T-cell (primary cell): Measurements from ENCODE around the gene GTF2I. TPM values are rescaled to one million over a fixed set of nuclear protein-coding genes. Genes with fewer than 3 reads are reported as not detected.

ENCODE experiments used
- ATAC-seq, 4 experiments: fragments of 200-7000 bp in 3 of 4; fragments of 150-1000 bp in 1 of 4; cut with Tn5 transposase; replicated peaks in 1 of 4; 1 replicate in 3 of 4; 2 replicates in 1 of 4; pipeline ENCODE4 v1.10.0; 2021; ENCODE audit warnings: moderate library complexity in 3 of 4, mild to moderate bottlenecking in 2 of 4, moderate number of reproducible peaks in 1 of 4
- CTCF ChIA-PET, 2 donors: fragments of 300-600 bp; sonication (Branson Sonifier 250); formaldehyde crosslinking; loops; one replicate each; lab custom pipeline; 2022; ENCODE audit warnings: antibody characterized with exemption in 2 of 2; lab: Charles Lee
- POLR2A ChIA-PET, 2 donors: fragments of 300-600 bp; sonication (Branson Sonifier 250); formaldehyde crosslinking; loops; one replicate each; lab custom pipeline; 2022; ENCODE audit warnings: antibody characterized with exemption in 2 of 2; lab: Charles Lee
- DNase-seq, 35 experiments: peaks; one replicate each; pipeline versions ENCODE4 v3.0.0 to v3.0.0-alpha.2; 2013 to 2023
- H3K27ac ChIP-seq: one replicate; pipeline ENCODE4 v1.5.1; 2013; ENCODE audit warnings: low read length
- H3K27me3 ChIP-seq, 2 experiments: replicated peaks in 1 of 2; 1 replicate in 1 of 2; 2 replicates in 1 of 2; pipeline versions ENCODE4 v1.6.1 to v1.7.0; 2013; ENCODE audit warnings: low read length in 1 of 2, mixed read lengths in 1 of 2; ENCODE audit not compliant: control insufficient read depth in 2 of 2, insufficient read depth in 2 of 2; ENCODE audit errors: extremely low read depth in 1 of 2
- H3K36me3 ChIP-seq, 2 donors: 1 replicate in 1 of 2; 2 replicates in 1 of 2; pipeline versions ENCODE4 v1.6.1 to v1.7.0; 2013; ENCODE audit warnings: low read length in 1 of 2; ENCODE audit not compliant: control insufficient read depth in 2 of 2, insufficient read depth in 1 of 2; ENCODE audit errors: extremely low read depth in 1 of 2
- H3K4me1 ChIP-seq, 2 experiments: 1 replicate in 1 of 2; 2 replicates in 1 of 2; pipeline versions ENCODE4 v1.6.1 to v1.7.0; 2013; ENCODE audit warnings: low read length in 2 of 2, mixed read lengths in 1 of 2; ENCODE audit not compliant: insufficient read depth in 2 of 2, control insufficient read depth in 1 of 2; ENCODE audit errors: extremely low read depth in 1 of 2
- H3K4me3 ChIP-seq, 2 donors: 1 replicate in 1 of 2; 2 replicates in 1 of 2; pipeline versions ENCODE4 v1.5.1 to v1.7.0; 2013; ENCODE audit warnings: mild to moderate bottlenecking in 2 of 2, low read length in 1 of 2, moderate library complexity in 1 of 2; ENCODE audit not compliant: control insufficient read depth in 1 of 2; ENCODE audit errors: extremely low read depth in 1 of 2
- H3K9me3 ChIP-seq: 2 replicates; pipeline ENCODE4 v1.7.0; 2013
- H3K27ac Mint-ChIP-seq, 2 donors: one replicate each; pipeline ENCODE4 v1.8.0; 2020 to 2021; ENCODE audit warnings: mild to moderate bottlenecking in 2 of 2, mixed read lengths in 2 of 2
- H3K27me3 Mint-ChIP-seq, 2 donors: one replicate each; pipeline ENCODE4 v1.8.0; 2021 to 2022; ENCODE audit warnings: mixed read lengths in 2 of 2
- H3K36me3 Mint-ChIP-seq: one replicate; pipeline ENCODE4 v1.8.0; 2021; ENCODE audit warnings: mixed read lengths
- H3K4me1 Mint-ChIP-seq, 3 donors: one replicate each; pipeline ENCODE4 v1.8.0; 2020 to 2022; ENCODE audit warnings: mixed read lengths in 3 of 3, mild to moderate bottlenecking in 1 of 3
- H3K4me3 Mint-ChIP-seq, 3 donors: one replicate each; pipeline ENCODE4 v1.8.0; 2020 to 2022; ENCODE audit warnings: mild to moderate bottlenecking in 3 of 3, mixed read lengths in 3 of 3, moderate library complexity in 3 of 3
- H3K9me3 Mint-ChIP-seq, 3 donors: one replicate each; pipeline ENCODE4 v1.8.0; 2020 to 2022; ENCODE audit warnings: mixed read lengths in 3 of 3
- WGBS: methylation state at CpG from one replicate; pipeline ENCODE4 v1.1.5; 2013; ENCODE audit warnings: missing lambda C conversion rate; ENCODE audit not compliant: insufficient coverage; 5-methylcytosine and 5-hydroxymethylcytosine counted together
- total RNA-seq, 35 experiments: library from RNA in 6 of 35; stranded (reverse) in 6 of 35; fragments of 120-200 nt in 1 of 35; gene quantifications; one replicate each; pipeline versions ENCODE4 v1.2.1 to v1.2.4 and lab custom pipeline; 2013 to 2026

Gene GTF2I
- total RNA-seq, 5 donors from 2014 or later (not counting 1 experiment from before 2014, with no cell fraction given): 155 to 196 (median 166) TPM

DNA sequence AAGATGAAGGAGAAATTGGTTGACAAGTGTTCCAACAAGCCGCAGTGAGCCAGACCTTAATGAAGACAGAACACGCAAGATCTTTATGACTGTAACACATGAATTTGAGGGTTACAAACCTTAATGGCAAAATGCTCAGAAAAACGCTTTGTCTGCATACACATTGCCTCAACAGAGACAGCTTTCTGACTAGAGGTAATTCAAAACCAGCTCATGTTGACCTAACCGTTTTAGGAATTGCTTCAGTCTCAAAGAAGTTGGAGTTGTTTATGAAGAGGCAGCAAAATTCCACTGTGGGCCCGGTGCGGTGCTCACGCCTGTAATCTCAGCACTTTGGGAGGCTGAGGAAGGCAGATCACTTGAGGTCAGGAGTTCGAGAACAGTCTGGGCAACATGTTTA, 2.2 kb upstream of the GTF2I start:
- H3K36me3 Mint-ChIP-seq: peaks cover 3% of the 10 kb centered on the region
- no peak overlapping the region for H3K27ac ChIP-seq
- no peaks in the 10 kb centered on the region for H3K27me3 Mint-ChIP-seq
- no peak overlapping the region for H3K4me3 ChIP-seq
- H3K9me3 Mint-ChIP-seq: no peaks in the 10 kb centered on the region
- no peaks in the 10 kb centered on the region for H3K9me3 ChIP-seq
- ChIA-PET POLR2A (no interaction called here), CTCF (no interaction called here)
- peak overlapping the region; percentile 87 to 89 for H3K27ac Mint-ChIP-seq
- H3K27me3 ChIP-seq: no peaks in the 10 kb centered on the region
- 100% methylated on average over 2 of the region's 8 CpGs for WGBS
- peaks cover 43 to 47% (median 46%) of the 10 kb centered on the region in 3 donors for H3K4me1 Mint-ChIP-seq
- peaks cover 11 to 34% of the 10 kb centered on the region in 2 experiments for H3K4me1 ChIP-seq
- H3K4me3 Mint-ChIP-seq: peak overlapping the region; percentile 85 to 87 (median 86)
- DNase-seq: no peak
- ATAC-seq: no peak
- no peaks in the 10 kb centered on the region for H3K36me3 ChIP-seq

DNA sequence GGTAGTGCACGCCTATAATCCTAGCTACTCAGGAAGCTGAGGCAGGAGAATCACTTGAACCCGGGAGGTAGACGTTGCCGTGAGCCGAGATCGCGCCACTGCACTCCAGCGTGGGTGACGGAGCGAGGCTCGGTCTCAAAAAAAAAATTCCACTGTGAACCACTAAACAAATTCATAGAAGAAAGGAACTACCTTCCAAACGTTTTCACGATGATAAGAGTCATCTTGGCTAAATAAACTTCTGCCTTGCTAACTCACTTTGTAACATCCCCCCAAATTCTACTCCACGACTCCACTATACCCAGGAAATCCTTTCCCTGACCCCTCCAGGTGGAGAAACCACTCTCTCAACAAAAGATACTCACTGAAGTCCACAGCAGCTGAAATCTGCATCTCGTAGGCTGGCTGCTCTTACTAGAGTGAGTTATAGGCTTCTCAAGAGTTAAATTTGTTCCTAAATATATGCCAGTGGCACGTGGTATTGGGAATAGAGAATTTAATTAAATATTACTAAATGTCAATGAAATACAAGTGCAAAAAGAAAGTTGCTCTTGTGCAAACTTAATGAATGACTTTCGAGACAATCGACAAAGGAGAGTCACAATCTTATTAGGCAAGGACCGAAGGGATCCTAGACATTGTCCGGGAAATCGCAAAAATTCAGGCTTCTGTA, 1.6 kb upstream of the GTF2I start:
- Mint-ChIP-seq H3K4me3 (peak overlapping the region; percentile 85 to 87 (median 86)), H3K4me1 (peaks cover 43 to 47% (median 46%) of the 10 kb centered on the region in 3 donors), H3K9me3 (no peaks in the 10 kb centered on the region), H3K27me3 (no peaks in the 10 kb centered on the region), H3K27ac (peak overlapping the region; percentile 87 to 89), H3K36me3 (peaks cover 3% of the 10 kb centered on the region)
- ATAC-seq: no peak
- no peak overlapping the region for H3K27ac ChIP-seq
- ChIA-PET POLR2A (no interaction called here), CTCF (no interaction called here)
- H3K36me3 ChIP-seq: no peaks in the 10 kb centered on the region
- H3K4me3 ChIP-seq: peak overlapping the region; percentile 63 to 95
- 34% methylated on average over 16 of the region's 21 CpGs for WGBS
- H3K27me3 ChIP-seq: no peaks in the 10 kb centered on the region
- no peak for DNase-seq
- H3K9me3 ChIP-seq: no peaks in the 10 kb centered on the region
- H3K4me1 ChIP-seq: peaks cover 10 to 40% of the 10 kb centered on the region in 2 experiments

DNA sequence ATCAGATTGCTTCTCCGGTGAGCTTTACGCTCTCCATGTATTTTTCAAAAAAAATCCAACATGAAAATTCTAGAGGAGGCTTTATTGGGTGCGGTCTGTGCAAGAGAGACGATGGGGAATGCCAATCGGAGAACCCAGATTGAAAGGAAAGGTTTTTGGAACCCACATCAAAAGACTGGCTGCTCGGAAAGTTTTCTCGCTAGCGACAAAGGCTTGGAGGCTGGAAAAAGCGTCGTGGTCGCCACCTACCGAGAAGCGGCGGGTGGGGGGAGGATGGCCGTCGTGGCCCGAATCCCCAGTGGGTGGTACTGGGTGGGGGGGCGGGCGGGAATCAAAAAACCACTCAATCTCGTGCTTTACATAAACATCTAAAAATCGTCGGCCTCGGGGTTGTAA, 1.1 kb upstream of the GTF2I start:
- peaks cover 12 to 46% of the 10 kb centered on the region in 2 experiments for H3K4me1 ChIP-seq
- H3K27me3 ChIP-seq: no peaks in the 10 kb centered on the region
- WGBS: no CpG with 5 or more reads among the region's 23 CpGs
- ATAC-seq (peak in 1 of 4 experiments; percentile 2), DNase-seq (peak in 16 of 35 experiments; percentile 9 to 78 (median 27))
- H3K27ac ChIP-seq: peak overlapping the region; percentile 72
- ChIA-PET POLR2A (interaction anchor here in 1 of 2 donors (0.6 kb wide), 1 partner anchor 1209 kb away, joined by 5 read pairs; no protein-coding TSS in a partner anchor), CTCF (no interaction called here)
- H3K27me3 Mint-ChIP-seq: no peaks in the 10 kb centered on the region
- H3K4me3 ChIP-seq: peak overlapping the region; percentile 93 to 95
- H3K9me3 Mint-ChIP-seq: no peaks in the 10 kb centered on the region
- H3K9me3 ChIP-seq: no peaks in the 10 kb centered on the region
- no peaks in the 10 kb centered on the region for H3K36me3 ChIP-seq
- peak overlapping the region; percentile 85 to 87 (median 86) for H3K4me3 Mint-ChIP-seq
- peaks cover 3% of the 10 kb centered on the region for H3K36me3 Mint-ChIP-seq
- peak overlapping the region; percentile 89 for H3K27ac Mint-ChIP-seq
- H3K4me1 Mint-ChIP-seq: peaks cover 46 to 49% (median 48%) of the 10 kb centered on the region in 3 donors

DNA sequence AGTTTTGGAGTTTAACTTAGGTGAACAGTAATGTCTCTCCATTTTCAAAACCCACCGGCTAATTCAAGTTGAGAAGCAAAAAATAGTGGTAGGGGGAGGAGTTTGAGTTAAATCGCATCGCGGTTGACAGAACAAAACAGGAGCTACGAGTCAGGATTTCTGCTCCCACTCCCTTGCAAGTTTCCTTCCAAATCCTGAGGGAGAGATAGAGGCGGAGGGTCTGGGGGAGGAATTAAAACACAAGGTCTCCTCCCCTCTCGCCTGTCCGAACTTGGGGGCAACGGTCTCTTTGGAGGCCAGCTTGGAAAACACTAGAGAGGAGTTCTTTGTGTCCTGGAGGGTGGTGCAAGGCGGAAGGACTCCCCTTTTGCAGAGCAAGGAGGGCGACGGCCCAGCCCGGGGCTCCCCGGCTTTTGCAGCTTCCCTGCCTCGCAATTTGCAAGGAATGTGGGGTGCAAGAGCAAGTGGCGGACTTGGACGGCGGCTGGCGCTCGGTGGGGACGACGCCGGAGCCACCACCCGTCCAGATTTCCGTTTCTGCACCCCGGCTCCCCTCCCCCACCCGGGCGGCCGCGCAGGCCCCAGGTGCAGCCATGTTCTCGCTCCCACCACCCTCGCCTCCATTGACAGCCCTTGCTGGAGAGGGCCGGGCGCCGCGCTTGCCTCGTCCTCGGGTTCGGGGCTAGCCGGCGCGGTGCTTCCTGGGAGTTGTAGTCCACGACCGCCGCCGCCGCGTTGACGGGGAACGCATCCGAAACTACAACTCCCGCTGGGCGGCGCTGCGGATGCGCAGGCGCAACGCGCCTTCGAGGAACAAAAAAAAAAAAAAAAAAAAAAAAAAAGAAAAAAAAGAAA, 454 bp upstream of the GTF2I start:
- 0% methylated on average over 24 of the region's 60 CpGs for WGBS
- ChIA-PET POLR2A (interaction anchor here in 1 of 2 donors (0.6 kb wide), 1 partner anchor 1208 kb away, joined by 5 read pairs; no protein-coding TSS in a partner anchor), CTCF (interaction anchor here (0.6 to 1.0 kb wide), 2 partner anchors 28 to 90 kb away, joined by 4 to 9 read pairs; no protein-coding TSS in a partner anchor)
- no peaks in the 10 kb centered on the region for H3K27me3 ChIP-seq
- no peaks in the 10 kb centered on the region for H3K9me3 ChIP-seq
- Mint-ChIP-seq H3K9me3 (no peaks in the 10 kb centered on the region), H3K4me3 (peak overlapping the region; percentile 85 to 87 (median 86)), H3K27ac (peak overlapping the region; percentile 89), H3K4me1 (peaks cover 47 to 53% (median 50%) of the 10 kb centered on the region in 3 donors), H3K36me3 (peaks cover 3% of the 10 kb centered on the region), H3K27me3 (no peaks in the 10 kb centered on the region)
- DNase-seq (peak; percentile 90 to 99 (median 96)), ATAC-seq (peak; percentile 79 to 84 (median 82))
- H3K4me1 ChIP-seq: peaks cover 12 to 50% of the 10 kb centered on the region in 2 experiments
- peak overlapping the region; percentile 93 to 95 for H3K4me3 ChIP-seq
- H3K36me3 ChIP-seq: no peaks in the 10 kb centered on the region
- H3K27ac ChIP-seq: peak overlapping the region; percentile 72

DNA sequence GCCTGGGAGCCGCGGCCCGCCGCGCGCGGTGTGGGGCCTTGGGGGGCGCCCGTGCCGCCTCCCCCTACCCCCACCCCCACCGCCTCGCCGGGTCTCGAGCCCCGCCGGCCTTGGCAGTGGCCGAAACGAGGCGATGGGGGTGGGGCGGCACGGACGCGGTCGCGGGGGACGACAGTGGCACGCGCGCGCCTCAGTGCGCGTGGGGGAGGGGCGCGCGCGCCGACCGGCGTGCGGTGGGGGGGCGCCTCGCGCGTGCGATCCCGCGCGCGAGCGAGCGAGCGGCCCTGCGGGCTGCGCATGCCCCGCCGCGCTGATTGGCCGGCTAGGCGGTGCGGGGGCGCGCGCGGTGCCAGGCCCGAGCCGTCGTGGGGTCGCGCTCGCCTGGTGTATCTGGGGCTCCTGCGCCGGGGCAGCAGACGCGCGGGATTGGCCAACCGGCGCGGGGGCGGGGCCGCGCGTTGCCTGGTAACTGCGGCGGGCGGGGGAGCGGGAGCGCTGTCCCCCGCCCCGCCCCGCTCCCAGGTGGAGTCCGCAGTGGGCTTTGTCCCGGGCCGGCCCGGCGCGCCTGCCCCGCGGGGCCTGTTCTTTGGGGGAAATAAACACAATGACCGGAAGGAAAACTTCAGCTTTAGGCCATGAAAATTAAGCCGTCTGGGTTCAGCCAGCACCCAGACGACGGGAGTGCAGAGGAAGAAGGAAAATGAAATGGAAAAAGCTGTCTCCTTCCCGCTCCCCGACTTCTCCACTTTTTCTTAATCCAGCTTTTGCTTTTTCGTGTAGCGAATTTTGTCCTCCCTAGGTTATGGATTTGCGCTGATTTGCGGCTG, 873 bp downstream of the GTF2I start:
- H3K4me1 ChIP-seq: peaks cover 12 to 54% of the 10 kb centered on the region in 2 experiments
- H3K4me1 Mint-ChIP-seq: peaks cover 56 to 61% (median 59%) of the 10 kb centered on the region in 3 donors
- CTCF ChIA-PET: interaction anchor here (0.6 to 1.0 kb wide), 2 partner anchors 30 to 91 kb away, joined by 4 to 9 read pairs; no protein-coding TSS in a partner anchor

More for the DNA sequence above, 873 bp downstream of the GTF2I start:
- ATAC-seq: peak; percentile 68 to 70 (median 68)
- DNase-seq: peak; percentile 66 to 93 (median 81)
- H3K36me3 ChIP-seq: no peaks in the 10 kb centered on the region
- H3K9me3 Mint-ChIP-seq: no peaks in the 10 kb centered on the region
- H3K27ac ChIP-seq: peak overlapping the region; percentile 78
- peak overlapping the region; percentile 60 to 95 for H3K4me3 ChIP-seq
- H3K9me3 ChIP-seq: no peaks in the 10 kb centered on the region
- under 1% methylated on average over 85 of the region's 108 CpGs for WGBS
- H3K4me3 Mint-ChIP-seq: peak overlapping the region; percentile 76 to 85 (median 80)
- H3K27ac Mint-ChIP-seq: peak overlapping the region; percentile 81 to 82
- no peaks in the 10 kb centered on the region for H3K27me3 Mint-ChIP-seq
- H3K36me3 Mint-ChIP-seq: peaks cover 3% of the 10 kb centered on the region
- no peaks in the 10 kb centered on the region for H3K27me3 ChIP-seq
- POLR2A ChIA-PET: no interaction called here
